H1 (cell line): ENCODE measurements around the gene WDR11. TPM values are rescaled to one million over a fixed set of nuclear protein-coding genes. Genes with fewer than 3 reads are reported as not detected.

Experiments used
- CTCF ChIA-PET: fragments of 300-600 bp; sonication (Branson Sonifier 250); formaldehyde crosslinking; loops from one replicate; lab custom pipeline; 2021; ENCODE audit not compliant: partially characterized antibody; lab: Charles Lee
- POLR2A ChIA-PET: fragments of 300-600 bp; sonication (Branson Sonifier 250); formaldehyde crosslinking; loops from one replicate; lab custom pipeline; 2021; ENCODE audit warnings: inconsistent platforms; ENCODE audit not compliant: partially characterized antibody; lab: Charles Lee
- DNase-seq, 2 experiments: peaks; one replicate each; pipeline versions ENCODE4 v3.0.0 to v3.0.0-alpha.2; 2010 to 2022; ENCODE audit warnings: low spot score in 2 of 2, low read depth in 1 of 2, mixed read lengths in 1 of 2
- FAIRE-seq: peaks from 2 replicates; lab custom pipeline; 2011; peaks lifted over from hg19 to GRCh38; lab: Jason Lieb, UNC
- H2AFZ ChIP-seq: 2 replicates; pipeline ENCODE4 v1.8.1; 2012; ENCODE audit warnings: low read length, inconsistent platforms
- H2AK5ac ChIP-seq: 2 replicates; pipeline ENCODE4 v1.6.1; 2013; ENCODE audit warnings: low read depth, low read length
- H2BK120ac ChIP-seq: replicated peaks from 2 replicates; pipeline ENCODE3; 2013; ENCODE audit warnings: low read depth, low read length, inconsistent platforms
- H2BK12ac ChIP-seq: 2 replicates; pipeline ENCODE4 v1.6.1; 2013; ENCODE audit warnings: low read depth, low read length
- H2BK15ac ChIP-seq: 2 replicates; pipeline ENCODE4 v1.6.1; 2013; ENCODE audit warnings: low read length
- H2BK20ac ChIP-seq: 2 replicates; pipeline ENCODE4 v1.6.1; 2013; ENCODE audit warnings: low read length
- H2BK5ac ChIP-seq: 2 replicates; pipeline ENCODE4 v1.6.1; 2013; ENCODE audit warnings: low read depth, low read length
- H3K14ac ChIP-seq: 2 replicates; pipeline ENCODE4 v1.6.1; 2013; ENCODE audit warnings: inconsistent platforms; ENCODE audit not compliant: insufficient read length
- H3K18ac ChIP-seq: 2 replicates; pipeline ENCODE4 v1.6.1; 2013; ENCODE audit warnings: low read length; ENCODE audit errors: extremely low read depth
- H3K23ac ChIP-seq: 2 replicates; pipeline ENCODE4 v1.6.1; 2013; ENCODE audit warnings: inconsistent platforms; ENCODE audit not compliant: insufficient read length
- H3K23me2 ChIP-seq: 2 replicates; pipeline ENCODE4 v1.6.1; 2013; ENCODE audit warnings: low read depth, low read length
- H3K27ac ChIP-seq: 2 replicates; pipeline ENCODE4 v1.6.1; 2011; ENCODE audit warnings: low read depth, low read length, inconsistent platforms
- H3K27me3 ChIP-seq, 4 experiments: replicated peaks in 1 of 4; 1 replicate in 1 of 4; 2 replicates in 3 of 4; pipeline versions ENCODE4 v1.6.1 to v1.8.1; 2011 to 2013; ENCODE audit warnings: low read length in 3 of 4, mild to moderate bottlenecking in 3 of 4, inconsistent platforms in 2 of 4, mixed read lengths in 2 of 4, moderate library complexity in 1 of 4; ENCODE audit not compliant: control insufficient read depth in 3 of 4, insufficient read depth in 3 of 4; ENCODE audit errors: extremely low read depth in 1 of 4
- H3K36me3 ChIP-seq, 4 experiments: 2 replicates each; pipeline versions ENCODE4 v1.6.1 to v1.8.1; 2011 to 2013; ENCODE audit warnings: mild to moderate bottlenecking in 4 of 4, low read length in 3 of 4, moderate library complexity in 2 of 4, control low read depth in 1 of 4, inconsistent platforms in 1 of 4; ENCODE audit not compliant: insufficient read depth in 4 of 4, control insufficient read depth in 2 of 4
- H3K4ac ChIP-seq: replicated peaks from 2 replicates; pipeline ENCODE3; 2013; ENCODE audit warnings: low read length, low read depth, mixed read lengths, inconsistent platforms; ENCODE audit not compliant: insufficient read length
- H3K4me1 ChIP-seq, 4 experiments: replicated peaks in 1 of 4; 1 replicate in 1 of 4; 2 replicates in 3 of 4; pipeline versions ENCODE4 v1.6.1 to v1.8.1; 2011 to 2013; ENCODE audit warnings: low read length in 3 of 4, inconsistent platforms in 2 of 4, mixed read lengths in 1 of 4; ENCODE audit not compliant: insufficient read depth in 4 of 4, control insufficient read depth in 3 of 4
- H3K4me2 ChIP-seq, 2 experiments: 2 replicates each; pipeline versions ENCODE4 v1.6.1 to v1.8.1; 2011 to 2013; ENCODE audit warnings: low read depth in 2 of 2, low read length in 2 of 2, control low read depth in 1 of 2, inconsistent platforms in 1 of 2, mild to moderate bottlenecking in 1 of 2; ENCODE audit not compliant: insufficient read depth in 1 of 2
- H3K4me3 ChIP-seq, 4 experiments: fragments of 200-600, 300-600 bp in 1 of 4; sonication (generic), shearing (Covaris generic), sonication (Bioruptor Twin) in 1 of 4; 2 replicates each; pipeline versions ENCODE4 v1.5.1 to v1.8.1; 2011 to 2016; ENCODE audit warnings: low read length in 4 of 4, low read depth in 3 of 4, control low read depth in 2 of 4, inconsistent platforms in 2 of 4, mild to moderate bottlenecking in 2 of 4, mixed read lengths in 1 of 4, moderate library complexity in 1 of 4; ENCODE audit not compliant: insufficient read depth in 2 of 4; ENCODE audit errors: extremely low read depth in 1 of 4
- H3K56ac ChIP-seq: replicated peaks from 2 replicates; pipeline ENCODE3; 2013; ENCODE audit warnings: low read depth, mild to moderate bottlenecking, mixed read lengths, low read length, inconsistent platforms; ENCODE audit not compliant: insufficient read length
- H3K79me1 ChIP-seq: 2 replicates; pipeline ENCODE4 v1.6.1; 2013; ENCODE audit warnings: low read depth, low read length, control low read depth
- H3K79me2 ChIP-seq, 2 experiments: 2 replicates each; pipeline versions ENCODE4 v1.6.1 to v1.8.1; 2012 to 2013; ENCODE audit warnings: low read length in 2 of 2, mild to moderate bottlenecking in 2 of 2, inconsistent platforms in 1 of 2; ENCODE audit not compliant: insufficient read depth in 2 of 2, control insufficient read depth in 1 of 2
- H3K9ac ChIP-seq, 4 experiments: replicated peaks in 1 of 4; 1 replicate in 1 of 4; 2 replicates in 3 of 4; pipeline versions ENCODE4 v1.6.1 to v1.8.1; 2011 to 2013; ENCODE audit warnings: low read depth in 3 of 4, low read length in 3 of 4, control low read depth in 2 of 4, mild to moderate bottlenecking in 2 of 4, moderate library complexity in 2 of 4, inconsistent platforms in 1 of 4; ENCODE audit errors: extremely low read depth in 1 of 4
- H3K9me3 ChIP-seq, 2 experiments: 2 replicates each; pipeline versions ENCODE4 v1.6.1 to v1.8.1; 2012 to 2013; ENCODE audit warnings: mild to moderate bottlenecking in 2 of 2, moderate library complexity in 2 of 2, control low read depth in 1 of 2, inconsistent platforms in 1 of 2, low read depth in 1 of 2, low read length in 1 of 2, mixed read lengths in 1 of 2; ENCODE audit not compliant: insufficient read depth in 2 of 2
- H4K20me1 ChIP-seq, 2 experiments: replicated peaks in 1 of 2; 2 replicates each; pipeline versions ENCODE3 to v1.8.1; 2011 to 2013; ENCODE audit warnings: inconsistent platforms in 2 of 2, low read length in 2 of 2, mild to moderate bottlenecking in 1 of 2; ENCODE audit not compliant: insufficient read depth in 2 of 2, control insufficient read depth in 1 of 2
- H4K5ac ChIP-seq: 2 replicates; pipeline ENCODE4 v1.6.1; 2013; ENCODE audit warnings: low read length, low read depth, mixed read lengths, inconsistent platforms; ENCODE audit not compliant: insufficient read length
- H4K8ac ChIP-seq: 2 replicates; pipeline ENCODE4 v1.8.0; 2013; ENCODE audit warnings: mild to moderate bottlenecking, moderate library complexity, low read length, inconsistent platforms; ENCODE audit not compliant: insufficient read depth; ENCODE audit errors: extremely low read depth
- H4K91ac ChIP-seq: replicated peaks from 2 replicates; pipeline ENCODE3; 2013; ENCODE audit warnings: low read length, mixed read lengths, inconsistent platforms; ENCODE audit not compliant: insufficient read length
- ATF3 ChIP-seq: IDR thresholded peaks from 2 replicates; pipeline ENCODE4 v1.6.1; 2011; ENCODE audit warnings: low read depth, mild to moderate bottlenecking, low read length; ENCODE audit not compliant: insufficient read depth
- BRCA1 ChIP-seq: IDR thresholded peaks from 2 replicates; pipeline ENCODE4 v1.6.1; 2012; ENCODE audit warnings: low read depth, low read length, improper control_type of control experiment
- JUND ChIP-seq: IDR thresholded peaks from 2 replicates; pipeline ENCODE4 v1.6.1; 2011; ENCODE audit warnings: mild to moderate bottlenecking, improper control_type of control experiment, low read length
- KDM1A ChIP-seq: fragments of 200-600, 300-600 bp; sonication (generic); IDR thresholded peaks from 2 replicates; pipeline ENCODE4 v1.7.1; 2016; ENCODE audit warnings: mild to moderate bottlenecking, low read length, borderline replicate concordance
- MAX ChIP-seq: IDR thresholded peaks from 2 replicates; pipeline ENCODE4 v1.6.1; 2012; ENCODE audit warnings: inconsistent platforms
- RBBP5 ChIP-seq: IDR thresholded peaks from 2 replicates; pipeline ENCODE4 v1.7.1; 2012; ENCODE audit warnings: low read depth, mild to moderate bottlenecking, inconsistent platforms, low read length, moderate library complexity, borderline replicate concordance
- RFX5 ChIP-seq: IDR thresholded peaks from 2 replicates; pipeline ENCODE4 v1.6.1; 2011; ENCODE audit warnings: low read depth, low read length, improper control_type of control experiment, borderline replicate concordance
- RXRA ChIP-seq: IDR thresholded peaks from 2 replicates; pipeline ENCODE4 v1.6.1; 2011; ENCODE audit warnings: low read depth, mild to moderate bottlenecking, low read length, moderate library complexity; ENCODE audit not compliant: insufficient read depth
- WGBS, 2 experiments: shearing (Covaris generic) in 1 of 2; methylation state at CpG; one replicate each; pipeline versions ENCODE4 v1.1.6 to v1.1.7; 2013 to 2015; ENCODE audit warnings: low lambda C conversion rate in 2 of 2, mixed read lengths in 2 of 2, inconsistent platforms in 1 of 2, low coverage in 1 of 2, missing lambda C conversion rate in 1 of 2; ENCODE audit not compliant: insufficient replicate concordance in 2 of 2, insufficient coverage in 1 of 2, insufficient read length in 1 of 2; ENCODE audit errors: extremely low coverage in 1 of 2, missing lambda C conversion rate in 1 of 2; 5-methylcytosine and 5-hydroxymethylcytosine counted together
- polyA plus RNA-seq, 7 experiments: library from polyadenylated mRNA; depleted of rRNA in 3 of 7; stranded (reverse) in 5 of 7; unstranded in 2 of 7; fragments of >200 nt in 5 of 7; fragments of 200-250 nt in 2 of 7; gene quantifications; 1 replicate in 5 of 7; 2 replicates in 1 of 7; 4 replicates in 1 of 7; pipeline versions ENCODE4 v1.2.1 to v1.2.3, GENCODE V29; 2011 to 2013; ENCODE audit warnings: missing spikeins in 2 of 7, mixed read lengths in 2 of 7
- total RNA-seq: library from RNA; stranded (reverse); fragmentation: NEBNext Ultra II Directional; extraction: Animal tissue kit (Norgen Biotek cat#: 25700); gene quantifications from 2 replicates; pipeline ENCODE4 v1.2.1, GENCODE V29; 2021

WDR11 gene
- total and polyA plus RNA-seq, 2 of the 8 experiments (the other 6 are each of a cell fraction or from before 2014, with no cell fraction given), result 39.7 to 41.9 TPM

- 72% methylated on average over 6 of the region's 6 CpGs; no CpG with 5 or more reads in 1 of the 2 experiments for WGBS, 2 experiments
Observed at GRCh38 chr10:120833222-120833928, 17.8 kb upstream of the WDR11 start.

More at GRCh38 chr10:120833222-120833928, 17.8 kb upstream of the WDR11 start:
- CTCF ChIA-PET, result interaction anchor here (0.6 to 1.9 kb wide), 2 partner anchors 9 to 348 kb away, joined by 5 to 7 read pairs; no protein-coding TSS in a partner anchor
- H2AFZ ChIP-seq, result no peak overlapping the region
- no peak overlapping the region for H4K8ac ChIP-seq
- no peak overlapping the region for H4K91ac ChIP-seq
- no peak overlapping the region for H2BK5ac ChIP-seq
- no peaks in the 10 kb centered on the region for H3K79me2 ChIP-seq
- no peak overlapping the region for H3K27ac ChIP-seq
- H4K5ac ChIP-seq, result no peak overlapping the region
- no peak overlapping the region for H3K4ac ChIP-seq
- DNase-seq, result no peak
- H2AK5ac ChIP-seq, result no peak overlapping the region
- H3K4me2 ChIP-seq, result no peak overlapping the region
- H2BK20ac ChIP-seq, result no peak overlapping the region
- H2BK120ac ChIP-seq, result no peak overlapping the region
- no peak overlapping the region for H2BK12ac ChIP-seq
- H3K56ac ChIP-seq, result no peak overlapping the region
- H3K79me1 ChIP-seq, result no peaks in the 10 kb centered on the region
- H3K9ac ChIP-seq, result no peak overlapping the region
- H3K18ac ChIP-seq, result no peak overlapping the region
- no peak overlapping the region for H3K23ac ChIP-seq
- no peaks in the 10 kb centered on the region for H3K36me3 ChIP-seq
- H3K23me2 ChIP-seq, result peaks cover 2% of the 10 kb centered on the region; the same call in 1 of the 2 replicates
- no peak overlapping the region for H2BK15ac ChIP-seq
- TF ChIP-seq MAX (no peak), JUND (no peak), RFX5 (no peak), BRCA1 (no peak), RXRA (no peak), KDM1A (no peak), ATF3 (no peak), RBBP5 (no peak)
- H3K14ac ChIP-seq, result no peak overlapping the region
- peaks cover 0 to 5% (median 0%) of the 10 kb centered on the region in 4 experiments; a peak in 2 of 7 replicates for H3K4me1 ChIP-seq
- H3K27me3 ChIP-seq, result no peaks in the 10 kb centered on the region
- no peak for FAIRE-seq
- no peaks in the 10 kb centered on the region for H3K9me3 ChIP-seq
- no peak overlapping the region for H3K4me3 ChIP-seq
- POLR2A ChIA-PET, result interaction anchor here (1.0 kb wide), 1 partner anchor 18 kb away, joined by 3 read pairs; the partner anchor contains the start of gene WDR11
- no peaks in the 10 kb centered on the region for H4K20me1 ChIP-seq
